ENCODE measurements around the gene PSG11. TPM values are rescaled to one million over a fixed set of nuclear protein-coding genes. Genes with fewer than 3 reads are reported as not detected.
A peak's percentile ranks its signal among the peaks of the same experiment; 100 is the strongest.
"Not testable (repeated sequence)": the region's sequence is repeated elsewhere in the genome, so short reads cannot be mapped to it uniquely, and the experiment has no call there.

PSG11 gene
- total RNA-seq, 1 experiment from 2014 or later = not detected

DNA sequence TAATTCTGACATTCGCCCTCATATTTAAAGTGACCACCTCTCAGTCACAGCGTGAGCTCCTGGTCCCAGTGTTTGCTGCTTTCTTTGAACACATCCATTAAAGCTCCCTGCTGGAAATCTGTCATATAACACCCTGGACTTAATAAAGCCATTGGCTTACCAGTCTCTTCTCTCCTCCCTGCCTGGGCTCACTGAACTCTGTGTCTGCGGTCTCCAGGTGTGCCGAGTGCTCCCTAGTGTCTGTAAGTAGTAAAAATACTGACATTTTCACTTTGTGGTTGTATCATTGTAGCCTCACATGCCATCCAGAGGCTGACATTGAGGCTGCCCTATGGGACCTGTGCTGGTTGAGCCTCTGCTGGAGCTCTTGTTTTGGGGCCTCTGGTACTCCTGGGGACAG lies 2.6 kb upstream of the PSG11 start:
- ATAC-seq = no peak
- Mint-ChIP-seq H3K27ac (no peak overlapping the region), H3K4me1 (no peaks in the 10 kb centered on the region), H3K9me3 (0 out of 2 replicates have a peak, but pooled peaks cover 3% of the 10 kb centered on the region), H3K27me3 (ENCODE audit: low read depth) (no peaks in the 10 kb centered on the region; the same call in 1 of the 2 replicates), H3K4me3 (no peak overlapping the region), H3K36me3 (no peaks in the 10 kb centered on the region)
- ChIA-PET POLR2A (no interaction called here), CTCF (interaction anchor here (1.3 kb wide), 1 partner anchor 9 kb away, joined by 4 read pairs; no protein-coding TSS in a partner anchor)
- DNase-seq (ENCODE audit: low spot score) = no peak
- no peak for TF ChIP-seq RELA (CRISPR knock-in tag; IDR thresholded peaks at IDR 0.05; ENCODE audit: borderline replicate concordance)
- TF ChIP-seq JAZF1 (CRISPR knock-in tag; IDR thresholded peaks at IDR 0.05) = no peak
- TF ChIP-seq, protein P1, sequence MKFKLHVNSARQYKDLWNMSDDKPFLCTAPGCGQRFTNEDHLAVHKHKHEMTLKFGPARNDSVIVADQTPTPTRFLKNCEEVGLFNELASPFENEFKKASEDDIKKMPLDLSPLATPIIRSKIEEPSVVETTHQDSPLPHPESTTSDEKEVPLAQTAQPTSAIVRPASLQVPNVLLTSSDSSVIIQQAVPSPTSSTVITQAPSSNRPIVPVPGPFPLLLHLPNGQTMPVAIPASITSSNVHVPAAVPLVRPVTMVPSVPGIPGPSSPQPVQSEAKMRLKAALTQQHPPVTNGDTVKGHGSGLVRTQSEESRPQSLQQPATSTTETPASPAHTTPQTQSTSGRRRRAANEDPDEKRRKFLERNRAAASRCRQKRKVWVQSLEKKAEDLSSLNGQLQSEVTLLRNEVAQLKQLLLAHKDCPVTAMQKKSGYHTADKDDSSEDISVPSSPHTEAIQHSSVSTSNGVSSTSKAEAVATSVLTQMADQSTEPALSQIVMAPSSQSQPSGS (CRISPR knock-in tag; IDR thresholded peaks at IDR 0.05; ENCODE audit: borderline replicate concordance, low read depth) = no peak
- no peak for TF ChIP-seq EMX1 (CRISPR knock-in tag; IDR thresholded peaks at IDR 0.05)
- no peak for TF ChIP-seq SMAD4 (CRISPR knock-in tag; IDR thresholded peaks at IDR 0.05)
- TF ChIP-seq PRRX2 (CRISPR knock-in tag; IDR thresholded peaks at IDR 0.05) = no peak
- no peak for TF ChIP-seq TEAD4 (CRISPR knock-in tag; IDR thresholded peaks at IDR 0.05)
- no peak for TF ChIP-seq ZNF423 (CRISPR knock-in tag; IDR thresholded peaks at IDR 0.05)
- TF ChIP-seq NFYB (CRISPR knock-in tag; conservative IDR thresholded peaks at IDR 0.05; ENCODE audit: low read depth) = no peak
- no peak for TF ChIP-seq FOXK1 (CRISPR knock-in tag; IDR thresholded peaks at IDR 0.05)
- TF ChIP-seq NFATC4 (CRISPR knock-in tag; IDR thresholded peaks at IDR 0.05) = no peak
- no peak for TF ChIP-seq IRF2 (CRISPR knock-in tag; IDR thresholded peaks at IDR 0.05; ENCODE audit: borderline replicate concordance, low read depth)

DNA sequence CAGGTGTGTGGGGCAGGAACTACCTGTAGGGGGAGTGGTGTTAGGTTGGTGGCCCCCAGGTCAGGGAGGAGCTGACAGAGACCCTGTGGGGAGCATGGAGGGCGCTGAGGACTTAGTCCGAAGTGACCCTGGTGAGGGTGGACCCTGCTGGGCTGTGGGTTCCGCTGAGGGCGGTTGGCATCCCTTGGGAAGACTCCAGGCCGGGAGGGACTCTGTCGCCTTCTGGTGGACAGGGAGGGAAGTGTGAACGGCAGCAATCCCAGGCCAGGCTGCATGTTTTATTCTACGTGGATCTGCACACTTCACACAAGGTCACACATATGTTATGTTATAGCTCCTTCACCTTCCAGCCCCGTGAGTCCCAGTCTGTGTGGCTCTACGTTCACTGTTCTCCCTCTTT lies 1.7 kb upstream of the PSG11 start:
- ATAC-seq; POLR2A ChIA-PET; H3K27me3 Mint-ChIP-seq (ENCODE audit: low read depth); H3K27ac Mint-ChIP-seq; H3K4me1 Mint-ChIP-seq; H3K9me3 Mint-ChIP-seq; H3K36me3 Mint-ChIP-seq; H3K4me3 Mint-ChIP-seq: not testable (repeated sequence)
- peak; percentile 34 for DNase-seq (ENCODE audit: low spot score)
- CTCF ChIA-PET = interaction anchor here (0.9 to 1.5 kb wide), 2 partner anchors 91 to 143 kb away, joined by 3 read pairs; partner anchors contain the start of gene PSG7

DNA sequence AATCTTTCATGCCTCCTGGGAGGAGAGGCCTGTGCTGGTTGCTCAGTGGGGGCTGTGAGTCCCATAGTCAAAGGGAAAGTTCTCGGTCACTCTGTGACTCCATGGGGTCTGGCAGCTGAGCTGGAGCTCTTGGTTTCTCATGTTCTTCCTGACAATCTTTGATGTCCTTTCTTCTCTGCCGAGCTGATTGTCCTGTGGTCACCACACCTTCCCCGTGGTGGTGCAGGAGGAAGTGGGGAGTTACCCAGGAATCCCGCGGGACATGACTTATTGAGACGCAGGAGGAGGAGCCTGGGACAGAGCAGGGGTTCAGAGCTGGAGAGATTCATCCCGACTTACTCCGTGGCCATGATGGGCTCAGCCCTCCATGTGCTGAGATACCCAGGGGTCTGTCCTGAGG lies 792 bp upstream of the PSG11 start:
- ATAC-seq; H3K4me1 Mint-ChIP-seq; H3K4me3 Mint-ChIP-seq; H3K27me3 Mint-ChIP-seq (ENCODE audit: low read depth); H3K27ac Mint-ChIP-seq; POLR2A ChIA-PET; H3K36me3 Mint-ChIP-seq; DNase-seq (ENCODE audit: low spot score); H3K9me3 Mint-ChIP-seq: not testable (repeated sequence)
- CTCF ChIA-PET = interaction anchor here (0.6 to 1.5 kb wide), 3 partner anchors 90 to 936 kb away, joined by 3 to 4 read pairs (median 3); partner anchors contain the start of gene PSG7

DNA sequence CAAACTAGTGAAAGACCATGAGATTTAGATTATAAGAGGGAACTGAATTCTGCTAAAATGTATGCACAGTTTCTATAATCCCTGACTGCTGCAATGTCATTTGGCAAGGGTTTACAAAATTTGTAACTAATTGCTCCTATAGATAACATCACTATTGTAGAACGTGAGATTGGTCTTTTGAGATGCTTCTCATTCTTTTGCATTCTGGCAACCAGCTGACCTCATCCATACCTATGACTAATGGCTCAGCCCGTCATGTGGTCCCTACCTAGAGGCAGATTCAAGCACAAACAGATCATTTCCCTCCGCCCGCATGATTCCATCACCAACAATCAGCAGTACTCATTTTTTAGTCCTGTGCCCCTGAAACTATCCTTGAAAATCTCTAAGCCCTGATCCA lies 4.2 kb downstream of the PSG11 start:
- H3K27me3 Mint-ChIP-seq (ENCODE audit: low read depth) = not testable (repeated sequence)

DNA sequence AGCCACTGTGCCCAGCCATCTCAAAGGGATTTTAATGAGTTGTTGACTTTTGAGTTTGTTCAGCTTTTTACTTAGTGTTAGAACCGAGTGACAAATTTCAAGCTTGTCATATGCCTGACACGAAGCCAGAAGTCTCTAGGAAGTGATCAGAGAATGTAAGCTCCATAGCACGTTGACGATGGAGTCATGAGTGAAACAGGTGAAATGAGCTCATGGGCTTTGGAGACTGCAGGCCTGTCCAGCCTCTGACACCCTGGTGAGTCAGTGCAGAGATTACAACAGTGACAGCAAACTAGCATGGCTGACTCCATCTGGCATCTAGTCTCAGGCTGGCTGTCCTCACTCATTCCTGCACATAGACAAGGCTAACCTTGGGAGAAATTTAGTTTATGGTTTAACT lies 4.6 kb downstream of the PSG11 start:
- ATAC-seq; H3K9me3 Mint-ChIP-seq; DNase-seq (ENCODE audit: low spot score); H3K27ac Mint-ChIP-seq; H3K4me3 Mint-ChIP-seq; H3K4me1 Mint-ChIP-seq; H3K36me3 Mint-ChIP-seq; H3K27me3 Mint-ChIP-seq (ENCODE audit: low read depth); POLR2A ChIA-PET: not testable (repeated sequence)
- CTCF ChIA-PET = interaction anchor here (0.6 kb wide), 1 partner anchor 17 kb away, joined by 4 read pairs; no protein-coding TSS in a partner anchor

More for the DNA sequence above, 4.2 kb downstream of the PSG11 start:
- H3K36me3 Mint-ChIP-seq; H3K4me1 Mint-ChIP-seq; H3K4me3 Mint-ChIP-seq; H3K27ac Mint-ChIP-seq; ATAC-seq; POLR2A ChIA-PET; DNase-seq (ENCODE audit: low spot score); H3K9me3 Mint-ChIP-seq: not testable (repeated sequence)
- CTCF ChIA-PET = interaction anchor here (0.6 kb wide), 1 partner anchor 18 kb away, joined by 4 read pairs; no protein-coding TSS in a partner anchor

DNA sequence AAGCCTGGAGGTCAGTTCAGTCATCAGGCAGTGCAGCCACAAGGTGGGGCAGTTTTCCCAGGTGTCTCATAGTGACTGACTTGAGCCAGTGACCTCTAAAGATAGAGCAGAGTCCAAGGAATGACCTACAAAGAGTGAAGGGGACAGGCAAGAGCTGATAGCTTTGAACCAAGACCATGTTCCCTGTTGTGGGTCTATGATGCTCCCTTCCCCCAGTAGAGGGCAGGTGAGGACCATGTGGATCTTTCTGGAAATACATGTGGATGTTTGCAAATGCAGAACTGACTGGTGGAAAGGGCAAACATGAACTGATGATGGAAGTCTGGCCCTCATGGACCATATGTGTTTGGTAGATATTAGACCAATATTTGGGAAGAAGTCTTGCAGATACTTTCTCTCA lies 6.7 kb downstream of the PSG11 start:
- POLR2A ChIA-PET; ATAC-seq; H3K27ac Mint-ChIP-seq; H3K9me3 Mint-ChIP-seq; H3K4me3 Mint-ChIP-seq; H3K4me1 Mint-ChIP-seq; H3K36me3 Mint-ChIP-seq; H3K27me3 Mint-ChIP-seq (ENCODE audit: low read depth): not testable (repeated sequence)
- CTCF ChIA-PET = interaction anchor here (0.9 kb wide), 1 partner anchor 9 kb away, joined by 4 read pairs; no protein-coding TSS in a partner anchor
- DNase-seq (ENCODE audit: low spot score) = peak; percentile 21

DNA sequence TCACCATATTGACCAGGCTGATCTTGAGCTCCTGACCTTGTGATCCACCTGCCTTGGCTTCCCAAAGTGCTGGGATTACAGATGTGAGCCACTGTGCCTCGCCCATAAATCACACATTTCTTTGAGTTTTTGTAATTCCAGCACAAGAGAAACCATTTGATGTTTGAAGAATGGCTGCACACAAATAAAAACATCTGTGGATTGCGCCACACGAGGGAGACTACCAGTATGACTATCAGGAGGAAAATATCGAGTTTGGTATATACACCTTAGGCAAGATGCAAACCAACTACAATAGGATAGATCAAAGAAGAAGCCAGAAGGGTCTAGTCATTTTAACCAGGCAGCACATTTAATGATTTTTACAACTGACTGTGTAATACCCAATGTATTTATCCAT lies 20.4 kb downstream of the PSG11 start:
- POLR2A ChIA-PET = not testable (repeated sequence)

DNA sequence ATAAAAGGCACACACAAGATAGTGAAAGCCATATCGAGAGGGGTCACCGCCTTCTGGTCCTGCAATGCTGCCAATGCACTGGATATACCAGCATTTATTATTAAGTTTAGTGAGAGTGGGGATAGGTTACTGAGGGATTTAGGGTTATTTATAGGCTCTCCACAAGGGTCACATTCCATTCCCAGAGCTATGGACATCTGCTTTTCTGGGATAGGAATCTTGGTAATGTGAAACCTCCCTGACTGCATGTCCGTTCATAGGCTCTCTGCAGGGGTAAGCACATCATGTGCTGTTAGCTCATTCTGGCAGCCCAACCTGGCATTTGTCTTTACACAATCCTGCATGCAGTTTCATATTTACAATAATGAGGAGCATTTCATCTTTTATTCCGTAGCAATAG lies 21.4 kb downstream of the PSG11 start:
- CTCF ChIA-PET = interaction anchor here (0.7 kb wide), 1 partner anchor 17 kb away, joined by 4 read pairs; no protein-coding TSS in a partner anchor
- peaks cover 28% of the 10 kb centered on the region for H3K4me1 Mint-ChIP-seq
- H3K9me3 Mint-ChIP-seq; H3K4me3 Mint-ChIP-seq; H3K36me3 Mint-ChIP-seq; DNase-seq (ENCODE audit: low spot score); POLR2A ChIA-PET; H3K27me3 Mint-ChIP-seq (ENCODE audit: low read depth); ATAC-seq: not testable (repeated sequence)
- H3K27ac Mint-ChIP-seq = peak overlapping the region; percentile 92

More for the DNA sequence above, 20.4 kb downstream of the PSG11 start:
- H3K27me3 Mint-ChIP-seq (ENCODE audit: low read depth); H3K9me3 Mint-ChIP-seq; H3K36me3 Mint-ChIP-seq; ATAC-seq; CTCF ChIA-PET; DNase-seq (ENCODE audit: low spot score); H3K4me3 Mint-ChIP-seq: not testable (repeated sequence)
- peaks cover 28% of the 10 kb centered on the region for H3K4me1 Mint-ChIP-seq
- 0 out of 2 replicates have a peak overlapping the region, but pooled peaks have one; percentile 7 for H3K27ac Mint-ChIP-seq

DNA sequence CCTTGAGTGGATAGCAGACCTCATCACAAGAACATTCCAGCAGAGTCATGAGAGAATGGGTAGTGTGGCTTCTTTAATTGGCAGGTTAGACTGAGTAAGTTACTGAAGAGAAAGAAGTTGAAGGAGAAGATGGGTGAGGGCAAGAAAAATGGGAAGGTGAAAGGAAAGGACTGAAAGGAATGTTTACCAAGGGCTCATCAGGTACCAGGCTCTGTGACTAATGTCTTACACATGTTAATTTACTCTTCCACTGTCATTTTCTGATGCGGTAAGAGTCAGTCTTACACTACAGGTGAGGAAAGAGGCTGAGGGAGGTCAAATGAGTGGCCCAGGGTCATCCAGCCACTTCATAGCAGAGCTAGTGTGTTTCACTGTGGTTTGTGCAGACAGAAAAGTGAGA lies 22.6 kb downstream of the PSG11 start:
- H3K27me3 Mint-ChIP-seq (ENCODE audit: low read depth) = not testable (repeated sequence)

More for the DNA sequence above, 22.6 kb downstream of the PSG11 start:
- H3K4me3 Mint-ChIP-seq; CTCF ChIA-PET; POLR2A ChIA-PET; H3K9me3 Mint-ChIP-seq; ATAC-seq; H3K36me3 Mint-ChIP-seq; DNase-seq (ENCODE audit: low spot score): not testable (repeated sequence)
- Mint-ChIP-seq H3K4me1 (peaks cover 29% of the 10 kb centered on the region), H3K27ac (peak overlapping the region; percentile 96)

Data from WTC11 (cell line).